ENCODE measurements around the gene RDM1.

RDM1 gene

DNA sequence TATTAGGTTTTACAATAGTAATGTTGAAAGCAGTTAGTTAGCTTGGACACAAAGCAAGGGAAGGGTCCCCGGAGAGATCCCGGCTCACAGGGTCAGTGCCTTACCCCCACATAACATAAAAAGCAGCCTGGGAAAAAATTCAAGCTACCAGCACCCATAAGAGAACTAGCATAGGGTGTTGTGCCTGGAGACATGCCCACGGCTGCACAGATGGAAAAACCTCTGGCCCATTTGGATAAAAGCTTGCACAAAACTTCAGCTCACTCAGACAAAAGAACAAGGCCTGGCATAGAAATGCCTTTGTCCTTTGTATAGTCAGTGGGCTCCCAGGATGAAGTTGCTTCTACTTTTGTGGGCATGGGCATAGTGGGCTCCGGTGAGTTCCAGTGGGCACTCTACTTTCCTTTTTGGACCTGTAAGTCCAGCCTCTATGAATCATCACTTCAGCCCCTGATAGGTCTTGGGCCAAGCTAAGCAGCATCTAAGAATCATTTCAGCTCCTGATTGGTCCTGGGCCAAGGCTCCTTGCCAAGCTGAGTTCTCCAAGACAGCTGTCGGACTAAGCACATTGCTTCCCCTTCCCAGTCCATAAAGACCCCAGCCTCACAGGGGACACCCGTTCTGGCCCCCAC lies 1.3 kb upstream of the RDM1 start:
- DNase-seq: peak; percentile 36

DNA sequence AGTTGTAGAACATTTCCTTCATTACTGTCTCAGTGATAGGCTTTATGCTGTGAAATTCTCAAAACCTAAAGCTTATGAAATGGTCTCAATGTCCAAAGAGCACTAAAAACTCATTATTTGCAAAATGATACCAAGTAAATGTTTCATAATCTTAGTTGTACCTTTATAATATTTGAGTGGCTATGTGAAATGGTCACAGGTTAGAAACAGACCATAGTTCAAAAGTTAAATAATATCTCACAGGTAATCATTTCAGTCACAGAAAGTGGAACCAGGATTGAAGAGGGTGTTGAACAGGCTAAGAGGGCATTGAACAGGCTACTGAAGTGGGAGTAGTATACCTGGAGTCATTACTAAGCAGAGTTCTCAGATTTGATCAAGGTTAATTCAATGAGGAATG lies 2.9 kb downstream of the RDM1 start:
- no peak for DNase-seq

DNA sequence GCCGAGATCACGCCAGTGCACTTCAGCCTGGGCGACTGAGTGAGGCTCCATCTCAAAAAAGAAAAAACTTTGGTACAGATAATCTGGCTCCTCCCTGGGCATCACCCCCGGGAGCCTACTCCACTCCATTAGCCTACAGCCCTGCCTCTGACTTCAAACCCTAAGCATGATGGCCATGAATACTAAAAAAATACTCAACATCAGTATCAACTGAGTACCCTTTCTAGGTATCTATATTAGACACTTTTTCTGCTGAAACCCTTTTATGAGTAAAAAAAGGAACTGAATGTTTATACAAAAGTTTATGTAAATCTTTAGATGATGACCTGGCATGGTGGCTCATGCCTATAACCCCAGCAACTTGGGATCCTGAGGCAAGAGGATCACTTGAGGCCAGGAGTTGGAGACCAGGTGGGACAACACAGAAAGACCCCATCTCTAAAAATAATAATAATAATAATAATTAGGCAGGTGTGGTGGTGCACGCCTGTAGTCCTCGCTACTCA lies 6.9 kb downstream of the RDM1 start:
- no peak for DNase-seq

DNA sequence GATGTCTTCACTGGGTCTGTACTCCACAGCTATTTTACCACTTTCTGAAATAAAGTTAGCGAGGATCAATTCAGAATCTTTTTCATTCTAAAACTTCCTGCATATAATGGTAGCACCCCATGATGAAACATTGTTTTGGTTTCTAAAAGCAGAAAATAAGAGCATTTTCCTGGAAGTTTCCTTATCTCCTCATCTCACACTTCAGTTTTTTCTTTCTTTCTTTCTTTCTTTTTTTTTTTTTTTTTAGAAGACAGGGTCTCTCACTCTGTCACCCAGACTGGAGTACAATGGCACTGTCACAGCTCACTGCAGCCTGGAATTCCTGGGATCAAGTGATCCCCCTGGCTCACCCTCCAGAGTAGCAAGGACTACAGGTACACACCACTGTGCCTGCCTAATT lies 10.3 kb downstream of the RDM1 start:
- DNase-seq: no peak

DNA sequence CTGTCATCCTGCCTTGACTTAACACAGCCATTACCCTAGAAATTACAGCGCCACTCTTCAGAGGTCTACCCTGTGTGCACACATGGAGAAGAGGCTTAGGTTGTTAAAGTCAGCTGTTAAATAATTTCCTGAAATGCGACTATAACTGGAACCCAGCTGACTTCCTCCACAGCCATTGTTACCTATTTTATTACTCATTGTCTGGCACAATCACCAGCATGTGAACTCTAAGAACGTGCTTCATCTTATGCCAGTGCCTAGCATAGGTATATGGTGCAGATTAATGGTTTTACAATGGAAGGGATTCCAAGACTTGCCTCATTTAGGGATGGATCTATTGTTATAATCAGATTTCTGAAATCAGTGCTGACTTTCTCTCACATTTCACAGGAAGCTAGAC lies 11.9 kb downstream of the RDM1 start:
- DNase-seq: no peak

DNA sequence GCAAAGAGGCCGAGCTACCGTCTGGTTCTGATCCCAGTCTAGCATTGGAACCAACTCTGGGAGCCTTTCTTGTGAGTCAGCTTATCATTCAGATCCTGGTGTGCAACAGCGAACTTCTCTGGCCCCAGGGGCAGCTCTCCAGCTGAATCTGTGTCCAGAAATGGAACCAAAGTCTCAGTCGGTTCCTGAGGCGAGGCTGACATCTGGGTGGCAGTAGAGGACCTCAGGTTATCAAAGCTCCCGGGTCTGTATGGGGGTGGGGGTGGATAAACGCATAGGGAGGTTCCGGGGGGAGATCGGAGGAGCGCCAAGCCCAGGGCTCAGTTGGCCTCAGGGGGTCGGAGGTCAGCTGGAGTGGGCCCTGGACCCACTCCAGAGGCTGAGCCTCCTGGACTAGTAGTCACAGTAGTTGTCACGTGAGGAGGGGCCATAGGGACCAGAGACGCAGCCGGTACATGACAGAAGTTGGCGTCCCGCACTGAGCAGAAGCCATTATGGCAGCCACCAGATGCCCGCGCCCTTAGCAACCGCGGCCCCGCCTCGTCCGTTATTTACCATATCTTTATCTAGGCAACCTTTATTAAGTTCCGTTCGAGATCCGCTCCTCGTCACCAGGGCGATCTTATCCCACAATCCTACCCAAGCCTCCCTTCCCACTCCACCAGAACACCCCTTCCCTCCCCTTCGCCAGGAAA lies 12.9 kb downstream of the RDM1 start:
- DNase-seq: no peak

DNA sequence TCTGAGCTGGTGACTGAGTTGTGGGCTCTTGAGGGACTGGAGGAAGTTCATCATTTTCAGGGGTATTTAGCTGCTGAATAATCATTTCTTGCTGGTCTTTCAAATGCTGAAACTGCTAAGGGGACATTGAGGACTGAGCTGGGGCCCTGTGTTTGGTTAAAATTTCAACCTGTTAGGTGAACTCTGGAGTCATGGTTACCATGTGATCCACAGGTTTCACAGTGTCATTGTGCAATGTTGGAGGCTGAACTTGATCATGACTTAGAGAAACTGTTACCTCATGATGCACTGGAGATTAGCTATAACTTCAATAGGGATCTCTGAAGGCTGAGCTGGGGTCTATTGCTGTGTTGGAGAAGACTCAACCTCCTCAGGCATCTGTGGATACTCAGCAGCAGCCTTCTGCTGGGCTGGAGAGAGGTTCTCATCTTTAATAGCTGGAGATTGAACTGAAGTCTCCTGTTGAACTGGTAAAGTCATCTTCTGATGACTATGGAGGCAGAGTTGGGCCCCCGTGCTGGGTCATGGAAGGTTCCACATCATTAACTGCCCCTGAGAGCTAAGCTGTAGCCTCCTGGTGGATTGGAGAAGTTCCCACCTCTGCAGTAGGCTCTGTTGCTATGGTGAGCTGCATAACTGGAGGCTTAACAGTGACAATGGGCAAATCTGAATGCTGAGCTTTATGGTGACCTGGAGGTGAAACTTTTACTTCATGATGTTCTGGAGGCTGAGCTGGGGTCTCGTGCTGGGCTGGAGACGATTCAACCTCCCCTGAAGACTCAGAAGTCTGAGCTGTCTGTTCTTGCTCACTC lies 15.2 kb downstream of the RDM1 start:
- no peak for DNase-seq

DNA sequence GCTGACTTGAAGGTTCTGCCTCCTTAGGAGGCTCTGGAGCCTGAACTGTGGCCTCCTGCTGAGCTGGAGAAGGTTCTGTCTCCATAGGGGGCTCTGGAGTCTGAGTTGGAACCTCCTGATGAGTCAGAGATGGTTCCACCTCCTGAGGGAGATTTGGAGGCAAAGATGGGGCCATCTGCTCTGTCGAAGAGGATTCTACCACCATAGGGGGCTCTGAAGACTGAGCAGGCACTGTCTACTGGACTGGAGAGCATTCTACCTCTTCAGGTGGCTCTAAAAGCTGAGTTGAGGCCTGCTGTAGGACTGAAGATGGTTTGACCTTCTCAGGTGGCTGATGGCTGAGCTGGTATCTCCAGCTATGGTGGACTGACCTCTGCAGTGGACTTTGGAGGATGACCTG lies 16.2 kb downstream of the RDM1 start:
- no peak for DNase-seq

DNA sequence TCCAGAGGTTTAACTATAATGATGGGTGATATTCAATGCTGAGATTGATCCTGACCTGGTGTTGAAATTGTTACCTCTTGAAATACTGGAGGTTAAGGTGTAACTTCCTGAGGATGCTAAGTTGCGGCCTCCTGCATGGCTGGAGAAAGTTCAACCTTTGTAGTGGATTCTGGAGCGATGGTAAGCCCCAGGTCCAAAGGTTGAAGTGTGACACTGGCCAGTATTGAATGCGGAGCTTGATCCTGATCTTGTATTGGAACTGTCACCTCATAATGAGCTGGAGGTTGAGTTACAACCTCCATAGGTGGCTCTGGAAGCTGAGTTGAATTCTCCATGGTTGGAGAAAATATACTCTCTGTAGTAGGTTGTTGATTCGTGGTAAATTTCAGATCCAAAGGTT lies 17.0 kb downstream of the RDM1 start:
- DNase-seq: no peak

DNA sequence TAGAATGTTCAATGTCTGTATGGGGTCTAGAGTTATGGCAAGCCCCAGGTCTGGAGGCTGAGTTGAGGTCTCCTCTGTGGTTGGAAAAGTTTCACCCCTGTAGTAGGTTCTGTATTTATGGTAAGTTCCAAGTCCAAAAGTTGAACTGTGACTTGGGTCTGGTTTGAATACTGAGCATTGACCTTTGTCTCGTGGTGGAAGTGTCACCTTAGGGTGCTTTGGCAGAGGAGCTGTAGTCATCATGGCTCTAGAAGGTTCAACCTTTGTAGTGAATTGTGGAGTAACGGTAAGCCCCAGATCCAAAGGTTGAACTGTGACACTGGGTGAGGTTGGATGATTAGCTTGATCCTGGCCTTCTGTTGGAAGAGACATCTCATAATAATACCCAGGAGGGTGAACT lies 17.6 kb downstream of the RDM1 start:
- DNase-seq: no peak

DNA sequence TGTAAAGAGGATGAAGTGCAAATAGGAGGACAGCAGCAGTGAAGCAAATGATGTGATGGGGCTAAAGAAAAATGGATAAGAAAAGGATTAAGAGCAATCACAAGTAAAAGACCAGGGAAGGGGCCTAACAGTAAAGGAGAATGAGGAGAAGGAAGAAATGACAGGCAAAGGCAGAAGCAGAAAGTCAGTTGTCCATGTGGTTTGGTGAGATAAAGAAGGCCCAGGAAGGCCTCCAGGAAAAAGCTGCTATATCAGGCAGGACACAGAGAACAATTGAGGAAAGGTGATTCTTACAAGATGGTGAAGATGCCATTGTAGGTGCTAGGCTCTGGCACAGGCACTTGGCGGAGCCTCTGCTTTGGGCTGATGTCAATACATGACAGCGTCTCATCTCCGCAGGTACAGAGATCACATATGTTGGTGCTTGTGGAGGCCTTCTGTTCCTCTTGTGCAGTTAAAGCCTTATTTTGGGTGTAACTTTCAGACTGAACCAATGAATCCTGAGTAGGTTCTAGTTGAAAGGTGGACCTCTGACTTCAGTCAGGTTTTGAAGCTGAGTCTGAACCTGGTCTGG lies 18.1 kb downstream of the RDM1 start:
- DNase-seq: no peak

DNA sequence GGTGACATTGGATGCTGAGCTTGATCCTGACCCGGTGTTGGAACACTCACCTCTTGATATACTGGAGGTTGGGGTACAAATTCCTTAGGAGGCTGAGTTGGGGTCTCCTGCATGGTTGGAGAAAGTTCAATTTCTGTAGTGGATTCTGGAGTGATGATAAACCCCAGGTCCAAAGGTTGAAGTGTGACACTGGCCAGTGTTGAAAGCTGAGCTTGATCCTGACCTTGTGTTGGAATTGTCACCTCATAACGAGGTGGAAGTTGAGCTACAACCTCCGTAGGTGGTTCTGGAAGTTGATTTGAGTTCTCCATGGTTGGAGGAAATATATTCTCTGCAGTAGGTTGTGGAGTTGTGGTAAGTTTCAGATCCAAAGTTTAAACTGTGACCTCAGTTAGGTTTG lies 21.2 kb downstream of the RDM1 start:
- DNase-seq: no peak

DNA sequence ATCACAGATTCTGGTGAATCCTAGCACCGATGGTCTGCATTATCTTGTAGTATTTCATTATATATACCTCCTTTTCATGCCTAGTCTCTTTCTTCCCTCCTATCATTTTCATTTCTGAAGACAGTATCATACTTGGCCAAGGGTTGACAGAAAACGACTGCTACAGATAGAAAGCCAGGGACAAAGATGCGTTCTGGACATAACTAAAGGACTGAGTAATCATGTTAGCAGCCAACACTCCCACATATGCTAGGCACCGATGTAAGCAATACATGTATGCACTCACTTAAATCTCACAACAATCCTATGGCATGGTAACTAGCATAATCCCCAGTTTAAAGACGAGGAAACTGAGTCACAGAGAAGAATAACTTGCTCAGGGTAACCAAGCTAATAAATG lies 22.9 kb downstream of the RDM1 start:
- no peak for DNase-seq

DNA sequence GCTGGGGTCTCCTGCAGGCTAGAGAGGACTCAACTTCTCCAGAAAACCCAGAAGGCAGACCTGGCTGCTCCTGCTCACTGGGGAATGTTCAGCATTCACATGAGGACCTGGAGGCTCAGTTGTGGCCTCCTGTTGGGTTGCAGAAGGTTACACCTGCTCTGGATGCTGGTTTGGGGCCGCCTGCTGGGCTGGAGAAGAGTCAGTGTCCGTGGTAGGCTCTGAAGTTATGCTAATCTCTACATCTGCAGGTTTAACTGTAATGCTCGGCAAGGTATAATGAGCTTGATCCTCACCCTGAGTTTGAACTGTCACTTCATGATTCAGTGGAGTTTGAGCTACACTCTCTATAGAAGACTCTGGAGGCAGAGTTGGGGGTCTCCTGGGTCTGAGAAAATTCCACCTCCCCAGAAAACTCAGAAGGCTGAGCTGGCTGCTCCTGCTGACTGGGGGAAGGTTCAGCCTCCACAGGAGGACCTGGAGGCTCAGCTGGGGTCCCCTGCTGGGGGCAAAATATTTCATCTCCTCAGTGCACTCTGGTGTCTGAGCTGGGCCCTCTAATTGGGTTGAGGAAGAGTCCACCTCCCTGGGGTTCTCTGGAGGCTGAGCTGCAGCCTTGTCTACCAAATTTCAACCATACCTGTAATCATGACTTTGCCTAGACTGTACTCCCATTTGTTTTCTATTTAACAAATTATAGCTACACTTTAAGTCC lies 23.5 kb downstream of the RDM1 start:
- no peak for DNase-seq

DNA sequence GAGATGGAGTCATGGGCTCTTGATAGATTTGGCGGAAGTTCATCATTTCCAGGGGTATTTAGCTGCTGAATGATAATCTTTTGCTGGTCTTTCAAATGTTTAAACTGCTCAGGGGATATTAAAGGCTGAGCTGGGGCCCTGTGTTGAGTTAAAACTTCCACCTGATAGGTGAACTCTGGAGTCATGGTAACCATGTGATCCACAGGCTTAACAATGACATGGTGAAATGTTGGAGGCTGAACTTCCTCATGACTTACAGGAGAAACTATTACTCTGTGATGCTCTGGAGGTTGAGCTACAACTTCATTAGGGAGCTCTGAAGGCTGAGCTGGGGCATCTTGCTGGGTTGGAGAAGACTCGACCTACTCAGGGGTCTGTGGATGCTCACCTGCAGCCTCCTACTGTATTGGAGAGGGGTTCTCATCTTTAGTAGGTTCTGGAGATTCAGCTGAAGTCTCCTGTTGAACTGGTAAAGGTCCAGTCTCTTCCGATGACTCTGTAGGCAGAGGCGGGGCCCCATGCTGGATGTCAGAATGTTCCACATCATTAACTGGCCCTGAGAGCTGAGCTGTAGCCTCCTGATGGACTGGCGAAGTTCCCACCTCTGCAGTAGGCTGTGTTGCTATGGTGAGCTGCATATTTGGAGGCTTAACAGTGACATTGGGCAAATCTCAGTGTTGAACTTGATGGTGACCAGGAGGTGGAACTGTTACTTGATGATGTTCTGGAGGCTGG lies 24.2 kb downstream of the RDM1 start:
- no peak for DNase-seq

DNA sequence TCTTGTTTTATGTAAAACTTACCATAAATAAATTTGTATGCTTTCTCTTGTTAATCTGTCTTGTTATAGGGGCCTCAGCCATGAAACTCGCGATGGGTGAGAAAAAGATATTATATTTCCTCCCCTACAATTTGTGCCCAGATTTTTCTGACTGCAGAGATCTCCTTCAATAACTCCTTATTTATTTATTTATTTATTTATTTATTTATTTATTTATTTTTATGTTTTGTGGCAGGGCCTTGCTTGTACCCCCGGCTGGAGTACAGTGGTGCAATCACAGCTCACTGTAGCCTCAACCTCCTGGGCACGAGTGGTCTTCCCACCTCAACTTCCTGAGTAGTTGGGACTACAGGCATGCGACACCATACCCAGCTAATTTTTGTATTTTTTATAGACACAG lies 27.1 kb downstream of the RDM1 start:
- DNase-seq: no peak

DNA sequence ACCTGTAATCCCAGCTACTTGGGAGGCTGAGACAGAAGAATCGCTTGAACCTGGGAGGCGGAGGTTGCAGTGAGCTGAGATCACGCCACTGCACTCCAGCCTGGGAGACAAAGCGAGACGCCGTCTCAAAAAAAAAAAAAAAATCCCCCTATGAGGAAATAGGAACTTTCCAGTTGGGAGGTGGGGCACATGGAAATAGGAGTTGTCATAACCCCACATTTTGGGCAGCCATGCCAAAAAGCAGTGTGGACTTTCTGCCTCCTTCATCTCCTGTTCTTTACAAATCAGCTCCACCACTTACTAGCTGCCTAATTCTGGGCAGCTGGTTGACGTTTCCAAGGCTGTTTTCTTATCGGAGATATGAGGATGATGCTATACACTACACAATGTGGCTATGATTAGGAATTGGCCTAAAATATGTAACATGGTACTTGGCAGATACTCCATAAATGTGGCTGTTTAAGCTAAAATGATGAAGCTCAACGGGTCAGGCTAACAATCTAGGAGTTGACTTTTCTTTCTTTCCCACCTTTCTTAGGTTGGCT lies 28.9 kb downstream of the RDM1 start:
- no peak for DNase-seq

DNA sequence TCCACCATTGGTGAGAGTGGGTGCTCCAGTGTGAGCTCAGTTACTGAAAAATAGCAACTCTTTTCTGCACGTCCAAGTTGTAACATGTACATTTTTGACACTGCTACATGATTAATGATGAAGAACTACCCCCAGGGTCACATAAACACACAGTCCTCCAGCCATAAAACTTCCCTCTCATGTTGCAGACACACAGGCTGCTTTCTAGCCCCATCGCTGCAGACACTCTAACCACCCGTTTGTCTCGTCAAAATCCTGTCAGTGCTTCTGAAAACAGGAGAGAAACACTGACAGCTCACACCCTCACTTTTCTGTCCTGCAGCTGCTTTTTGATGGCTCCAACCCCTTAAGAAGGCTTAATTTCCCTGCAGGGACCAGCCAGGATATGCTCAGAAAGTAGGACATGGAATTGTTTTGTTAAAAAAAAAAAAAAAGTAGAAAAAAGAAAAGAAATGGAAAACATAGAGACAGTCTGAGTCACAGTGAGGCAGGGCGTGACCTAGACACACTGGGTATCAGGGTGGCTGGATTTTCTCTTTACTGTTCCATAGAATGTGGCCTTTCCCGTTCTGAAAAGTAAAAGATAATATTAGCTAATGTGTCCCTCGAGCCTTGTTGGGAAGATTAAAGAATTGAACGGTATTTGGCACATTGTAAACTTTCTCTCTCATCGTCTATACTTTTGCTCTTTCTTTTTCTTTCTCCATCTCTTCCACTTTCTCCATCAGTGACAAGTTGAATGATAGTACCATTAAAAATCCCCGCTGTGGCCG lies 29.7 kb downstream of the RDM1 start:
- DNase-seq: no peak

DNA sequence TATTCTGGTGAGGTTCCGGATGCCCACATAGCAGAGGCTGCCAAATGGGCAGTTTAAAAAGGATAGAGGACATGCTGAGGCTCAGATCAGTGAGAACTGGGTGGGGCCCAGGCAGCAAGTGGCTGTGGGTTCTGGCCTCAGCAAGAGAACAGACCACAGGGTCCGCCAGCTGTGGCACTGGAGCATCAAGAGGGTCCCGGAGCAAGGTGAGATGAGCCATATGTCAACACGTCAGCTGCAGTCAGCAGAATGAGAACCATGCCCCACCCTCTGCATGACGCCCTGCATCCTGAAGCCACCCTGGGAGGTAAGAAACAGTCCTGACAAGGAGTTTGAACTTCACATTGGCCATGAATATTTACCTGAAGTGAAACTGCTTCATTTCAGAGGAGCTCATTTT lies 30.3 kb downstream of the RDM1 start:
- DNase-seq: no peak

DNA sequence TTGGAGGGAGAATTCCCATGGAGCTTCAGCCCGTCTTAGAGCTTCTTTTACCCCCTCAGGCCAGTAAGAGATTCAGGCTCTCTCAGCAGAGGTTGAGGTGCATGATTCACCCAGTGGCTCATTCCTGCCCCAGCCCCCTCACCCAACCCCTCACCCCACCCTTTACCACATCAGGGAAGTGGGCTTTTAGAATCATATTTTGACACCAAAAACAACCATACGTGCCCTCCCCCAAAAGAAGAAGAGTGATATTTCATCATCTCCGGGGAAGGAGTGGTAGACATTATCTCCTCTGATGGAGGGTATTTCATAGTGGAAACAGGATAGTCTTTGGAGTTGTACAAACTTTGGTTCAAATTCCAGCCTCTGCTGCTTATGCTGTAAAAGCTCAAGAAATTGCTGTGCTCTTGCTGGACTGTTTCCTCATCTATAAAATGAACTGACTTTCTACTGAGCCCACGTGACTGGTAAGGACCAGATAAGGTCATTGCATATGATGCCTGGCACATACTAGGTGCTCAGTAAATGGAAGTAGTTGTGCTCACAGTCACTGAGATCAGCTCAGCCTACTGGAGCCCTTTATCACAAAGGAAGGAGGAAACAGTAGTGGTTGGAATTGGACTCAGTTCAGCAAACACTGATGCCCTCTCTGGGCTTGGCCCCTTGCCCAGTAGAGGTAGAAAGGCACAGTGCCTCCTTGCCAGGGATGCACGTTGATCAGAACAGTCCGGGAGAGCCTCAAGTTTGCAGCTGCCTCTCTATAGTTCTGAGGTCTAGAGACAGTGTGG lies 32.1 kb downstream of the RDM1 start:
- no peak for DNase-seq
